GM12872 (cell line): ENCODE measurements around the gene ARRDC4.

ENCODE experiments used
- TF ChIP-seq, protein P1 (sequence below): IDR thresholded peaks from 3 replicates; pipeline ENCODE4 v1.5.1; 2011; ENCODE audit warnings: low read depth, mild to moderate bottlenecking, low read length, moderate library complexity; ENCODE audit not compliant: insufficient read depth

The ARRDC4 gene

DNA sequence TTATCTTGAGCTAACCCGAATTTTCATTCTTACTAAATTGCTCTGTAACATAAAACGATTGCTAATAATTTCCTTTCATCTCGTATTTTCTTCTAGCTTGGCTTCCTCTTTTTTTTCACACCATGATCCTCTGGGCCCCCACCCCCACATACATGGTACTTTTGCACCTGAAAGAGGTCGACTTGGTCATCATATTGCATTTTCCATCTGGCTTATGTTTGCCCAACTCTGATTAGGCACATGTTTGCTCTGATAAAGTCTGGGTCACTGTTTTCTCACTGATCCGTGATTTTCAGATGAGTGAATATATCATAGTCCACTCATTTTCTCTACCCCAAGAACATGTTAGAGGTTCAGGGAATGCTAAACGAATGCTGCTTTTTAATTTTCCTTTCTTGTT lies 49.5 kb downstream of the ARRDC4 start:
- TF ChIP-seq, protein P1, sequence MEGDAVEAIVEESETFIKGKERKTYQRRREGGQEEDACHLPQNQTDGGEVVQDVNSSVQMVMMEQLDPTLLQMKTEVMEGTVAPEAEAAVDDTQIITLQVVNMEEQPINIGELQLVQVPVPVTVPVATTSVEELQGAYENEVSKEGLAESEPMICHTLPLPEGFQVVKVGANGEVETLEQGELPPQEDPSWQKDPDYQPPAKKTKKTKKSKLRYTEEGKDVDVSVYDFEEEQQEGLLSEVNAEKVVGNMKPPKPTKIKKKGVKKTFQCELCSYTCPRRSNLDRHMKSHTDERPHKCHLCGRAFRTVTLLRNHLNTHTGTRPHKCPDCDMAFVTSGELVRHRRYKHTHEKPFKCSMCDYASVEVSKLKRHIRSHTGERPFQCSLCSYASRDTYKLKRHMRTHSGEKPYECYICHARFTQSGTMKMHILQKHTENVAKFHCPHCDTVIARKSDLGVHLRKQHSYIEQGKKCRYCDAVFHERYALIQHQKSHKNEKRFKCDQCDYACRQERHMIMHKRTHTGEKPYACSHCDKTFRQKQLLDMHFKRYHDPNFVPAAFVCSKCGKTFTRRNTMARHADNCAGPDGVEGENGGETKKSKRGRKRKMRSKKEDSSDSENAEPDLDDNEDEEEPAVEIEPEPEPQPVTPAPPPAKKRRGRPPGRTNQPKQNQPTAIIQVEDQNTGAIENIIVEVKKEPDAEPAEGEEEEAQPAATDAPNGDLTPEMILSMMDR, result no peak

GRCh38 chr15:98012354-98012753 lies 51.9 kb downstream of the ARRDC4 start:
- TF ChIP-seq, protein P1, result no peak

DNA sequence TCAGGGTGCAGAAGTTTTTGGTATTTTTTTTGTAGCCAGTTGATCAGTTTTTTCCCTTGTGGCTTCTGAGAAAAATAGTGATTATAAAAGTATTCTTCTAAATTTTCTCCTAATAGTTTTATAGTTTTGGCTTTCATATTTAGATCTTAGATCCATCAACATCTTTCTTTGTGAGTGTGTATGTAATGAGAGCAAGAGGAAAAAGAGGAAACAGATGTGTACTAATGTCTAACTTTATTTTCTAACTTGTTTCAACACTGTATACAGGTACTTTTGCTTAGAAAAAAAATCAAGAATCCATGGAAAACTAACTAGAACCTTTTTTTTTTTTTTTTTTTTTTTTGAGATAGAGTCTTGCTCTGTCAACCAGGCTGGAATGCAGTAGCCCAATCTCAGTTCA lies 53.1 kb downstream of the ARRDC4 start:
- TF ChIP-seq, protein P1, result no peak

GRCh38 chr15:98017150-98017964 lies 56.9 kb downstream of the ARRDC4 start:
- TF ChIP-seq, protein P1, result no peak

DNA sequence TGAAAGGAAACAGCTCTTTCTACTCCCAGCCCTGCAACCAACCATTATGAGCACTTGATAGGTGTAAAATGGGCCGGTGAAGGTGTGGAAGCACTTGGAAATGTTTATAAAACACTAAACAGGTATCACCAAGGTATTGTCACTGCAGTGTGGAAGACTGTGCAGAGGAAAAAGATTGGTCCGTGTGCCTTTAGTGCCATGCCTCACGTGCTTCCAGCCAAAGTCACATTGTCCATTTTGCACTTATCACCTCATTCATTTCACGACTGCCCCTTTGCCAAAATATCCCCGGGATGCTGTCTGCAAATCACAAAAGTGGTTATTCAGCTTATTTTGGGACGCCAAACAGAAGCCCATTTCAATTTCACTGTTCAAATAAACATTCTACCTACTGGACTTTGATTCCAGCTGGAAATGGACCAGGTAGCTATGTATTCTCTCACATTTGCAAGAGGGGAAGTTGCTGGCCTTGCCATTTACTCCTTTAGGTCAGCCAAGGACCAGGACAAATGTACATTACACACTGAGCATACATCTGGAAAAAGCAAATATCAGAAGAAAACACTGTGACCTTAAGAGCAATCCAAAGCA lies 58.4 kb downstream of the ARRDC4 start:
- TF ChIP-seq, protein P1, result no peak
